Right lung (tissue), 5 donors: Measurements from ENCODE around the gene ZNF778. TPM values are rescaled to one million over a fixed set of nuclear protein-coding genes. Genes with fewer than 3 reads are reported as not detected.
"Not testable (repeated sequence)": the region's sequence is repeated elsewhere in the genome, so short reads cannot be mapped to it uniquely, and the experiment has no call there.

Source experiments
- DNase-seq, 2 donors: peaks; one replicate each; pipeline ENCODE4 v3.0.0-alpha.2; 2013
- polyA plus RNA-seq, 5 donors: library from polyadenylated mRNA; unstranded; fragments of 120-200 nt; gene quantifications; one replicate each; pipeline versions ENCODE4 v1.2.1 to v1.2.3, GENCODE V29; 2013; ENCODE audit warnings: inconsistent platforms in 1 of 5, low replicate concordance in 1 of 5; ENCODE audit not compliant: insufficient read length in 5 of 5, insufficient read depth in 1 of 5

ZNF778 gene
- polyA plus RNA-seq, 5 donors: 4.0 to 6.7 (median 4.1) TPM

DNA sequence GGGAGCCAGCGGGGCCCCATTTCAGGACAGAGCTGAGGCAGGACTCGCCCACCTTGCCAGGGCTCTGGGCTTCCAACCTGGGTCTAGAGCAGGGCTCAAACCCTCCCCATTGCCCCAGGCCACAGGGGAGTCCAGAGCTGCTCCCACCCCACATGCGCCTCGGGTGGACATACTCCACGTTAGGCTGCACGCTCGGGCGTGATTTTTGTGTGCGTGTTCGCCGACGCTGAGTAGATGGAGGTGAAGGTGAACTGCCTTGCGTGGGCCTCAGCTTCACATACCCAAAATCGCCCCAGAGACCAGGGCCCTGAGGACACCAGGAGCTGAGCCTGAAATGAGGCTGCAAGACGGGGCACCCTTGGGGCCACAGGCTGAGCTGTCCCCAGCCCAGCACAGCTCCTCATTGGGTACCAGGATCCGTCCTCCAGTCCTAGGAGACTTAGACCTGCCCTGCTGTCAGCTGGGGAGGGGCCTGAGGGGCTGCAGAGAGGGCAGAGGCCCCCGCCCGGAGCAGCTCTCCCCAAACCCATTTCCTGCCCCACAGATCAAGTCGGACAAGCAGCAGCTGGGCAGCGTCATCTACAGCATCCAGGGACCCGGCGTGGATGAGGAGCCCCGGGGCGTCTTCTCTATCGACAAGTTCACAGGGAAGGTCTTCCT is 37.7 kb upstream of the ZNF778 start:
- DNase-seq: no peak

DNA sequence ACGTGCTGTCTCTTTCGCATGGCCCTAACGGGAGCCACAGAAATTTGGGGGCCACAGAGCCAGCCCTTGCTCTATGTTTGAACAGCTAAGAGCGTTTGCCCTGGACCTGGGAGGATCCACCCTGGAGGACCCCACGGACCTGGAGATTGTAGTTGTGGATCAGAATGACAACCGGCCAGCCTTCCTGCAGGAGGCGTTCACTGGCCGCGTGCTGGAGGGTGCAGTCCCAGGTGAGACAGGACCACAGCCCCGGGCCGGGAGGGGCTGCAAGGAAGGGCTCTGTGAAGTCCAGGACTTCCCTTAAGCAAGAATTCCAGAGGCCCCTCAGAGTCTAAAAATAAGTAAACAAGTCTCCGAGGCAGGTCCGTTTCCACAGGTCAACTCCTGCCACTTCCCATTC is 34.0 kb upstream of the ZNF778 start:
- DNase-seq: no peak

DNA sequence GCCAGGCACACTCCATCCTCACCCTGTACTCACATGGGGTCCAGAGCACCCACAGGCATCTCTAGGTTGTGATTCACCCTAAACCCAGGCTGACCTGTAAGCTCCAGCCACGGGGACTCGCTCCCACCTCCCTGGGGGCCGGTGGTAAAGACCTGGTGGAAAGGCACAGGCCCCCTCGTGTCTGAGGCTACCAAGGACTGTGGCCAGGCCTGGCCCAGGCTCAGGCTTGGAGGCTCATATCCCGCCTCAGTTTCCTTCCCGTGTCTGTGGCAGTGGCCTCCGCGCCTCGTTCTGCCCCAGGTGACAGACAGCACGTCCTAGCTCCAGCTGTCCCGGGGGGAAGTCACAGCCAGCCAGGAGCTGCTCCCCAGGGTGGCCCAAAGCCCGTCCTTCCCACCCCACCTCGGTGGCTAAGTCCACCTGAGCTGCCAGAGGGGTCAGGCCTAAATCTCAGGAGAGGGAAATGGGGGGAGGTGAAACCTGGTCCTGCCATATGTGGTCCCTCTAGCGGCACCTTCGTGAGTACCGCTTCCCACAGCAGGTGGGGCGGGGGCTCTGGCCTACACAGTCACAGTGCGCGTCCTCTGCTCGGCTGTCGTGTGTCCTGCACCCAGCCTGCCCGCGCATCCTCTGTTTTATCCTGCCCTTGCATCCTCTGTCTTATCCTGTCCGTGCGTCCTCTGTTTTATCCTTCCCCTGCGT is 33.4 kb upstream of the ZNF778 start:
- DNase-seq: no peak

DNA sequence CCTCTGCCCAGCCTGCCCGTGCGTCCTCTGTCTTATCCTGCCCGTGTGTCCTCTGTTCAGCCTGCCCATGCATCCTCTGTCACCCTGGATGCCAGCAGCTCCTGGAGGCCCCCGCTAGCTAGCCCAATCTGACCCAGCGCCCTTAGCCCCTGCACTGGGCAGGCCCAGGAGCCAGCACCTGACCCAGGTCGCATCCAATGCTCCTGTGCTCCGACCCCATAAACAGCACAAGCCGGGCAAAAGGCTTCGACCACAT is 32.9 kb upstream of the ZNF778 start:
- DNase-seq: no peak

DNA sequence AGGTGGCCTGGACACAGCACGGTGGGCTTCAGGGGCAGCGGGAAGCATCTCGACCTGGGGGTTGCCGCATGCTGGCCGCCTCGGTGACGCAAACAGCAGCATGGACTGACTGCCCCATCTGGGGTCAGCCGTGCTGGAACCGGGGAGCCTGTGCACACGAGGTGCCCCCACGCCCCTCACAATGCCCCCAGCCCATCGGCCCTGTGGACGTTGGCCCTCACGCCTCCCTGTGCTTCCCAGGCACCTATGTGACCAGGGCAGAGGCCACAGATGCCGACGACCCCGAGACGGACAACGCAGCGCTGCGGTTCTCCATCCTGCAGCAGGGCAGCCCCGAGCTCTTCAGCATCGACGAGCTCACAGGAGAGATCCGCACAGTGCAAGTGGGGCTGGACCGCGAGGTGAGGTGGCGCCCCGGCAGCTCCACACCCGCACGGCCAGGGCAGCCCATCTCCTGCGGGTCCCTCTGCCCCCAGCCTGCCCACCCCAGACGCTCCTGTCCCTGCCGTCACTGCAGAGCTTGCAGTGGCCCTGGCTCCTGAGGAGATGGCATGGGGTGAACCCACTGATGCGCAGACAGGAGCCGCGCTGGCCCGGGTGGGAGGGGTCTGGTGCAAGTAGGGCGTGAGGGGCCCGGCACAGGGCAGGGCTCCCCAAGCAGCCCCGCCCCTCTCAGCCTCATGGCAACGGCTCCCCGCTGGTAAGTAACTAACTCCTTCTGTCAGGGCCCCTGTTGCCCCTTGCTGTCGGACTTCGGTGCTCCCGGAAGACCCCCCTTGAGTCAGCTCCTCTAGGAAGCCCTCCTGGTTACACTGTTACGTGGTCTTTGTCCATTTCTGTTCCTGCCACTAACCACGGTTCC is 32.3 kb upstream of the ZNF778 start:
- DNase-seq: no peak

DNA sequence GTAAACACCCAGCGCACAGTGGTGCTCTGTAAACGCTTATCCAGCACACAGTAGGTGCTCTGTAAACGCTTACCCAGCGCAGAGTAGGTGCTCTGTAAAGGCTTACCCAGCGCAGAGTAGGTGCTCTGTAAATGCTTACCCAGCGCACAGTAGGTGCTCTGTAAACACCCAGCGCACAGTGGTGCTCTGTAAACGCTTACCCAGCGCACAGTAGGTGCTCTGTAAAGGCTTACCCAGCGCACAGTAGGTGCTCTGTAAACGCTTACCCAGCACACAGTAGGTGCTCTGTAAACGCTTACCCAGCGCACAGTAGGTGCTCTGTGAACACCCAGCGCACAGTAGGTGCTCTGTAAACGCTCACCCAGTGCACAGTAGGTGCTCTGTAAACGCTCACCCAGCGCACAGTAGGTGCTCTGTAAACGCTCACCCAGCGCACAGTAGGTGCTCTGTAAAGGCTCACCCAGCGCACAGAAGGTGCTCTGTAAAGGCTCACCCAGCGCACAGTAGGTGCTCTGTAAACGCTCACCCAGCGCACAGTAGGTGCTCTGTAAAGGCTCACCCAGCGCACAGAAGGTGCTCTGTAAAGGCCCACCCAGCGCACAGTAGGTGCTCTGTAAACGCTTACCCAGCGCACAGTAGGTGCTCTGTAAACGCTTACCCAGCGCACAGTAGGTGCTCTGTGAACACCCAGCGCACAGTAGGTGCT is 31.5 kb upstream of the ZNF778 start:
- not testable (repeated sequence) for DNase-seq

DNA sequence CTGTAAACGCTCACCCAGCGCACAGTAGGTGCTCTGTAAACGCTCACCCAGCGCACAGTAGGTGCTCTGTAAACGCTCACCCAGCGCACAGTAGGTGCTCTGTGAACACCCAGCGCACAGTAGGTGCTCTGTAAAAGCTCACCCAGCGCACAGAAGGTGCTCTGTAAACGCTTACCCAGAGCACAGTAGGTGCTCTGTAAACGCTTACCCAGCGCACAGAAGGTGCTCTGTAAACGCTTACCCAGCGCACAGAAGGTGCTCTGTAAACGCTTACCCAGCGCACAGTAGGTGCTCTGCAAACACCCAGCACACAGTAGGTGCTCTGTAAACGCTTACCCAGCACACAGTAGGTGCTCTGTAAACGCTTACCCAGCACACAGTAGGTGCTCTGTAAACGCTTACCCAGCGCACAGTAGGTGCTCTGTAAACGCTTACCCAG is 30.9 kb upstream of the ZNF778 start:
- not testable (repeated sequence) for DNase-seq

DNA sequence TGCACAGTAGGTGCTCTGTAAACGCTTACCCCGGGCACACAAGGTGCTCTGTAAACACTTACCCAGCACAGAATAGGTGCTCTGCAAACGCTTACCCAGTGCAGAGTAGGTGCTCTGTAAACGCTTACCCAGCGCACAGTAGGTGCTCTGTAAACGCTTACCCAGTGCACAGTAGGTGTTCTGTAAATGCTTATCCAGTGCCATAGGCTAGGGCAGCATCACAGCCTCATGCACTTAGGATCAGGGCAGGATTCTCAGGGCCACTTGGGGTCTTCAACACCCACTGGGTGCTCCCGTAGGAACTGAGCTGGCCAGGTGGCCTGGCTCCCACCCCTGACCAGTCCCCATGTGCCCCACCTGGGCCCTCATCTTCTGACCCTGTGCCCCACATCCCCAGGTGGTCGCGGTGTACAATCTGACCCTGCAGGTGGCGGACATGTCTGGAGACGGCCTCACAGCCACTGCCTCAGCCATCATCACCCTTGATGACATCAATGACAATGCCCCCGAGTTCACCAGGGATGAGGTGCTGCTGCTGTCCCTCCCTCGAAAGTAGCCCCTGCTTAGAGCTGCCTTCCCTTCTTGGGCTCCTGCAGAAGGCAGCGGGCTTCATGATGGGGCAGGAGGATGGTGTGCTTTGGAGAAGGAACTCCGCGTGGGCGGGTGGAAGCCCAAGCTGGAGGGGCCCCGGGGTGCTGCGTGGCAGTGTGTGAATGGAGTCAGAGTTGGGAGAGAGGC is 30.3 kb upstream of the ZNF778 start:
- no peak for DNase-seq

DNA sequence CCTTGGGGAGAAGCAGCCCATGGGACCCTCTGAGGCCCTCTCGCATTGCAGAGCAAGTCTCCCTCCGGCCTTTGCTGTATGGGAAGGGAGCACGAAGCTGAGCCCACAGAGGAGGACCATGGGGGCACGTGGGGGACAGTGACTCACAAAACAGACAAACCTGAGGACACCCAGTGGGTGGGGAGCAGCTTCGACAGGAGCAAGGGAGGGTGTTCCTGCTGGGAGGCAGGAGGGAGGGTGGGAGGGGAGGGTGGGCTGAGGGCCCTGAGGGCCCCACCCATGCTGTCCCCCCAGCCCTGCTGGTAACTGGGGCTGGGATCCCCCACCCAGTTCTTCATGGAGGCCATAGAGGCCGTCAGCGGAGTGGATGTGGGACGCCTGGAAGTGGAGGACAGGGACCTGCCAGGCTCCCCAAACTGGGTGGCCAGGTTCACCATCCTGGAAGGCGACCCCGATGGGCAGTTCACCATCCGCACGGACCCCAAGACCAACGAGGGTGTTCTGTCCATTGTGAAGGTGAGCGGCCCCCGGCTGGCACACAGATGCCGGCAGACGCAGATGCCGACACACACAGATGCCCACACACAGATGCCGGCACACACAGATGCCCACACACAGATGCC is 29.6 kb upstream of the ZNF778 start:
- no peak for DNase-seq

DNA sequence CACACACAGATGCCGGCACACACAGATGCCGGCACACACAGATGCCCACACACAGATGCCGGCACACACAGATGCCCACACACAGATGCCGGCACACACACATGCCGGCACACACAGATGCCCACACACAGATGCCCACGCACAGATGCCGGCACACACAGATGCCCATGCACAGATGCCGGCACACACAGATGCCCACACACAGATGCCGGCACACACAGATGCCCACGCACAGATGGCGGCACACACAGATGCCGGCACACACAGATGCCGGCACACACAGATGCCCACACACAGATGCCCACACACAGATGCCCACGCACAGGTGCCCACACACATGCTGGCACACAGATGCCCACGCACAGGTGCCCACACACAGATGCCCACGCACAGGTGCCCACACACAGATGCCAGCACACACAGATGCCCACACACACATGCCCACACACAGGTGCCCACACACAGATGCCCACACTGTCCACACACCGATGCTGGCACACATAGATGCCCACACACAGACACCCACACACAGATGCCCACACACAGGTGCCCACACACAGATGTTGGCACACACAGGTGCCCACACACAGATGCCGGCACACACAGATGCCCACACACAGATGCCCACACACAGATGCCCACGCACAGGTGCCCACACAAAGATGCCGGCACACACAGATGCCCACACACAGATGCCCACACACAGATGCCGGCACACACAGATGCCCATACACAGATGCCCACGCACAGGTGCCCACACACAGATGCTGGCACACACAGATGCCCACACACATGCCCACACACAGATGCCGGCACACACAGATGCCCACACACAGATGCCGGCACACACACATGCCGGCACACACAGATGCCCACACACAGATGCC is 28.8 kb upstream of the ZNF778 start:
- not testable (repeated sequence) for DNase-seq

DNA sequence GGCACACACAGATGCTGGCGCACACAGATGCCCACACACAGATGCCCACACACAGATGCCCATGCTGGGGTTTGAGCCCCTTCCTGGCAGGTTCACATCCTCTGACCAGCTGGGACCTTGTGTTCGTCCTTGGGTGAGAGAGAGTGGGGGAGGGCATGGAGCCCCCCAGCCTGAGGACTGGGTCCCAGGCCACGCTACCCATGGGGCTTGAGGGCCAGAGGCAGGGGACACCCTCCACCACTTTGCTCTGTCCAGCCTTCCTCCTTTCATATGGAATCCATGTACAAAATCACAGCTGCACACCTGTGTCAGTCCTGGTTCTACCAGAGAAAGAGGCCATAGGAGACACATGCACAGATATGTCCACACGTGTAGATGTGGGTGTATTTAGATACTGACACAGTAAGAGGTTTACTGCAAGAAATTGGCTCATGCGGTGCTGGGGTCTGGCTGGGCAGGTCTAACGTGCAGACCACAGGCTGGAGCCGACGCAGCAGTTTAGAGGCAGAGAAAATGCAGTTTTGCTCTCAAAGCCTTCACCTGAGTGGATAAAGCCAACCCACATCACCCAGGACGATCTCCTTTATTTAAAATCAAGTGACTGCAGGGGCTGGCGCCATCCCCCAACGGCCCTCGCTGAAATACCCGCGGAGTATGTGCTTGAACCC is 28.0 kb upstream of the ZNF778 start:
- no peak for DNase-seq

DNA sequence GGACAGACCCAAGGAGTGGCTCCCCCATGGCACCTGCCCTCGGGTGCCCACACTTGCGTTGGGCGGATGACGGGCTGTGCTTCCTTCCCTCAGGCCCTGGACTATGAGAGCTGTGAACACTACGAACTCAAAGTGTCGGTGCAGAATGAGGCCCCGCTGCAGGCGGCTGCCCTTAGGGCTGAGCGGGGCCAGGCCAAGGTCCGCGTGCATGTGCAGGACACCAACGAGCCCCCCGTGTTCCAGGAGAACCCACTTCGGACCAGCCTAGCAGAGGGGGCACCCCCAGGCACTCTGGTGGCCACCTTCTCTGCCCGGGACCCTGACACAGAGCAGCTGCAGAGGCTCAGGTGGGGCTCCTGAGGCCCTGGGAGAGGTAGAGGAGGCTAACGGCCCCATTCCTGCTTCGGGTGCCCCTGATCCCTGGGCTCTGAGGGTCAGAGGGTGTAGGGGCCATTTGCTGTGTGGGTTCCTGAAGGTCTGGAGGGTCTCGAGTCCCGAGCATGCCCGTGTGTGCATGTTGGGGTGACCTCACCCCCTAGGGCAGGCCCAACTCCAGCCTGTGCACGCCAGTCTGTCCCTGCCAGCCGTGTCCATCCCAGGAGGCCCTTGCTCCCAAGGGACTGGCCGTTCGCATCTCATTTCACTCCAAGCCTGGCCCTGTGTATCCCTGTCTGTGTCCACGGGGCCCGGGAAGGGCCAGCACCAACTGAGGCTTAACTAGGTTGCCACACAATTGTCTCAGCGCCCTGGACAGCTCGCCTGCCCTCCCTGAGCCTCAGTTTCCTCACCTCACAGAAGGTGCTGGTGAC is 27.1 kb upstream of the ZNF778 start:
- DNase-seq: no peak

DNA sequence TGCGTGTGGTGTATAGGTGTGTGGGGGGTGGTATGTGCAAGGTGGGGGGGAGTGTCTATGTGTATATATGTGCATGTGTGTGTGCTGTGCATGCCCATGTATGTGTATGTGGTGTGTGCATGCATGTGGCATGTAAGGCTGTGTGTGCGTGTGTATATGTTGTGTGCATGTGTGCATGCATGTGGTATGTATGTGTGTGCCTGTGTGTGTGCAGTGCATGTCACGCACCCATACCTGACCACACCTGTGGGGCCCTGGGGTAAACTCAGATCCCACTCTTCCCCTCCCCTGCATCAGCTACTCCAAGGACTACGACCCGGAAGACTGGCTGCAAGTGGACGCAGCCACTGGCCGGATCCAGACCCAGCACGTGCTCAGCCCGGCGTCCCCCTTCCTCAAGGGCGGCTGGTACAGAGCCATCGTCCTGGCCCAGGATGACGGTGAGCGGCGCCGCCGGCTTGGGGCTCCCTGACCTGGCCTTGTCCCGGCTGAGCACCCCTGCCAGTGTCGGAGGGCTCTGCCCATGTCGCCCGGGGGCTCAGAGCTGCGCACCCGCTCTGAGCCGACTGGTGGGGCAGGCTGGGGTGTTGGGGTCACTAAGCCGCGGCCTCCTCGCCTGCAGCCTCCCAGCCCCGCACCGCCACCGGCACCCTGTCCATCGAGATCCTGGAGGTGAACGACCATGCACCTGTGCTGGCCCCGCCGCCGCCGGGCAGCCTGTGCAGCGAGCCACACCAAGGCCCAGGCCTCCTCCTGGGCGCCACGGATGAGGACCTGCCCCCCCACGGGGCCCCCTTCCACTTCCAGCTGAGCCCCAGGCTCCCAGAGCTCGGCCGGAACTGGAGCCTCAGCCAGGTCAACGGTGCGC is 26.2 kb upstream of the ZNF778 start:
- DNase-seq: no peak

DNA sequence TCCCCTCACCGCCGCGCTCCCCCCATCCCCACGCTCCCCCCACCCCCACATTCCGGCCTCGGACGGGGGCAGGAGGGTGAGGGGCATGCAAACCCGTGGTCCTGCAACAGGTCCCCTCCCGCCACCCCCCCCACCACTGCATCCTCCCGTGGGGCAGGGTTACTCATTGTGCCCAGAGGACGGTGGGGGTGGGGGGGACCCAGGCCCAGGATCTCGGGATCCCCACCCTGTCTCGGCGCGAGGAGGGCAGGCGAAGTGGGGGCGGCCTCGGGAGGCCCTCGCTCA is 25.7 kb upstream of the ZNF778 start:
- no peak for DNase-seq

DNA sequence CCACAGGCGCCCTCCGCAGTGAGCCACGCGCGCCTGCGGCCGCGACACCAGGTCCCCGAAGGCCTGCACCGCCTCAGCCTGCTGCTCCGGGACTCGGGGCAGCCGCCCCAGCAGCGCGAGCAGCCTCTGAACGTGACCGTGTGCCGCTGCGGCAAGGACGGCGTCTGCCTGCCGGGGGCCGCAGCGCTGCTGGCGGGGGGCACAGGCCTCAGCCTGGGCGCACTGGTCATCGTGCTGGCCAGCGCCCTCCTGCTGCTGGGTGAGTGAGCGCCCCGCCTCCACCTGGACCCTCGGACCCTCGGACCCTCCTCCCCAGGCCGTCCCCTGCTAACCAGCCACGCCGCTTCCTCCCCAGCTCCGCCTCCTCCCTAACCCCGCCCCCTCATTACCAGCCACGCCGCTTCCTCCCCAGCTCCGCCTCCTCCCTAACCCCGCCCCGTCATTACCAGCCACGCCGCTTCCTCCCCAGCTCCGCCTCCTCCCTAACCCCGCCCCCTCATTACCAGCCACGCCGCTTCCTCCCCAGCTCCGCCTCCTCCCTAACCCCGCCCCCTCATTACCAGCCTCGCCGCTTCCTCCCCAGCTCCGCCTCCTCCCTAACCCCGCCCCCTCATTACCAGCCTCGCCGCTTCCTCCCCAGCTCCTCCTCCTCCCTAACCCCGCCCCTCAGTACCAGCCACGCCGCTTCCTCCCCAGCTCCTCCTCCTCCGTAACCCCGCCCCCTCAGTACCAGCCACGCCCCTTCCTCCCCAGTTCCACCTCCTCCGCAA is 25.1 kb upstream of the ZNF778 start:
- peak; percentile 53 to 66 for DNase-seq

DNA sequence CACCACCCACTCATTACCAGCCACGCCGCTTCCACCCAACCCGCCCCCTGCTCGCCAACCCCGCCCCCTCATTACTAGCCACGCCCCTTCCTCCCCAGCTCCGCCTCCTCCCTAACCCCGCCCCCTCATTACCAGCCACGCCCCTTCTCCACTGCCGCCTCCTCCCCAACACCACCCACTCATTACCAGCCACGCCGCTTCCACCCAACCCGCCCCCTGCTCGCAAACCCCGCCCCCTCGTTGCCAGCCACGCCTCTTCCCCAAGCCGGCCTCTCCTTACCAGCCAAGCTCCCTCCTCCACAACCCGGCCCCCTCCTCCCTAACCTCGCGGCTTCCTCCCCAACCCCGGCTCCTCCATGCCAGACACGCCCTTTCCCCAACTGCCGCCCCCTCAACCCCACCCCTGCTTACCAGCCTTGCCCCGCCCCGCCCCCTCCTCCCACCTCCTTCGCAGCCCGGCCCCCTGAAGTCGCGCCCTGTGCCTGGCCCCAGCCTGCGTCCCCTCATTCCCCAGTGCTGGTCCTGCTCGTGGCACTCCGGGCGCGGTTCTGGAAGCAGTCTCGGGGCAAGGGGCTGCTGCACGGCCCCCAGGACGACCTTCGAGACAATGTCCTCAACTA is 24.4 kb upstream of the ZNF778 start:
- no peak for DNase-seq
